Adrenal gland (tissue), 12 donors: Measurements from ENCODE around the gene RELA. TPM values are rescaled to one million over a fixed set of nuclear protein-coding genes. Genes with fewer than 3 reads are reported as not detected.

Experiments
- DNase-seq, 7 donors: peaks; one replicate each; pipeline ENCODE4 v3.0.0-alpha.2; 2019 to 2020
- H3K27ac ChIP-seq, 5 donors: fragments of 200-600 bp; sonication (generic) in 4 of 5; 1 replicate in 3 of 5; 2 replicates in 2 of 5; pipeline versions ENCODE4 v1.5.1 to v1.8.0; 2016 to 2020; ENCODE audit warnings: mild to moderate bottlenecking in 1 of 5
- H3K27me3 ChIP-seq: fragments of 200-600 bp; 2 replicates; pipeline ENCODE4 v1.8.0; 2021
- H3K36me3 ChIP-seq, 2 donors: fragments of 200-600 bp; replicated peaks in 1 of 2; 1 replicate in 1 of 2; 2 replicates in 1 of 2; pipeline versions ENCODE4 v1.5.1 to v1.8.0; 2018 to 2022
- H3K4me1 ChIP-seq, 2 donors: fragments of 200-600 bp; replicated peaks in 1 of 2; 1 replicate in 1 of 2; 2 replicates in 1 of 2; pipeline versions ENCODE4 v1.5.1 to v1.8.0; 2018 to 2021
- H3K4me3 ChIP-seq, 4 donors: fragments of 200-600 bp; sonication (generic) in 3 of 4; one replicate each; pipeline ENCODE4 v1.5.1; 2016 to 2018
- H3K9me3 ChIP-seq, 3 donors: fragments of 200-600 bp; sonication (generic) in 1 of 3; replicated peaks in 1 of 3; 1 replicate in 2 of 3; 2 replicates in 1 of 3; pipeline versions ENCODE4 v1.5.1 to v1.8.0; 2016 to 2021
- CTCF ChIP-seq, 6 experiments: fragments of 450-650 bp in 4 of 6; fragments of 200-600 bp in 2 of 6; sonication (generic) in 1 of 6; IDR thresholded peaks; 1 replicate in 5 of 6; 2 replicates in 1 of 6; pipeline versions ENCODE4 v1.5.1 to v1.8.0; 2016 to 2021; ENCODE audit warnings: antibody characterized with exemption in 6 of 6, mild to moderate bottlenecking in 2 of 6, moderate library complexity in 1 of 6
- POLR2A ChIP-seq, 2 donors: fragments of 450-650 bp; IDR thresholded peaks; one replicate each; pipeline ENCODE4 v1.6.1; 2017; ENCODE audit warnings: antibody characterized with exemption in 2 of 2, mild to moderate bottlenecking in 2 of 2, moderate library complexity in 1 of 2
- WGBS, 4 donors: extraction: QIAGEN DNeasy Blood & Tissue Kit in 2 of 4; methylation state at CpG; one replicate each; pipeline versions ENCODE4 v1.1.5 to v1.1.7; 2013 to 2017; 5-methylcytosine and 5-hydroxymethylcytosine counted together
- intact Hi-C, 2 donors: fragments of 100-400 bp; cut with DNase I; formaldehyde crosslinking; loops; one replicate each; pipeline versions ENCODE4 v1.14.1 to v1.15.0; 2022 to 2023
- polyA plus RNA-seq, 3 donors: library from polyadenylated mRNA; stranded (reverse); fragments of 200-250 nt in 2 of 3; fragments of 350-450 nt in 1 of 3; fragmentation: Illumina TruSeq in 1 of 3; extraction: RNeasy Lipid Tissue Mini Kit (QIAGEN cat#74804) in 1 of 3; gene quantifications; one replicate each; pipeline ENCODE4 v1.2.3, GENCODE V29; 2013 to 2014
- total RNA-seq, 9 donors: library from RNA; depleted of rRNA in 4 of 9; stranded (reverse); fragments of >200 nt in 4 of 9; fragments of 120-200 nt in 1 of 9; fragmentation: NEBNext Ultra II Directional in 1 of 9; extraction: Animal tissue kit (Norgen Biotek cat#: 25700) in 1 of 9; gene quantifications; one replicate each; pipeline versions ENCODE4 v1.1.0 to v1.2.4, GENCODE V29; 2013 to 2023
- donor health status: healthy with polysubstance abuse.
- donor health status: Bipolar disorder and iron deficiency.
- donor health status: DM: yes; HTN: yes; CAD: no.
- donor health status: DM: no; HTN: no; CAD: no.
- donor health status: DM: no; HTN: no; CAD: no.
- donor health status: DM: yes; HTN: yes; CAD: no.

Gene RELA
- total and polyA plus RNA-seq, 12 donors: 19.3 to 76.2 (median 64.1) TPM

- intact Hi-C loops: no loop called here
- Histone ChIP-seq H3K4me1 (peaks cover 13 to 30% of the 10 kb centered on the region in 2 donors), H3K27me3 (no peaks in the 10 kb centered on the region), H3K4me3 (no peak overlapping the region), H3K36me3 (peaks cover 0 to 69% of the 10 kb centered on the region in 2 donors), H3K27ac (peak overlapping the region in 2 of 5 donors; percentile 1 to 95), H3K9me3 (no peaks in the 10 kb centered on the region)
- peak in 5 of 7 donors; percentile 10 to 34 (median 22) for DNase-seq
- WGBS, 4 donors: 85 to 92% (median 88%) methylated on average over 6 to 14 of the region's 14 CpGs
- TF ChIP-seq POLR2A (IDR thresholded peaks at IDR 0.05) (no peak), CTCF (IDR thresholded peaks at IDR 0.05) (no peak)
Measured at GRCh38 chr11:65654375-65655349, 8.1 kb downstream of the RELA start.

- Histone ChIP-seq H3K27ac (peak overlapping the region; percentile 79 to 97 (median 96)), H3K4me3 (peak overlapping the region in 1 of 4 donors; percentile 50), H3K36me3 (peaks cover 0 to 69% of the 10 kb centered on the region in 2 donors), H3K9me3 (no peaks in the 10 kb centered on the region), H3K4me1 (peaks cover 13 to 30% of the 10 kb centered on the region in 2 donors), H3K27me3 (no peaks in the 10 kb centered on the region)
- 38 to 48% (median 44%) methylated on average over 11 to 12 of the region's 12 CpGs for WGBS, 4 donors
- intact Hi-C loops: no loop called here
- DNase-seq: peak in 5 of 7 donors; percentile 16 to 49 (median 39)
- TF ChIP-seq CTCF (IDR thresholded peaks at IDR 0.05) (no peak), POLR2A (IDR thresholded peaks at IDR 0.05) (no peak)
Measured at GRCh38 chr11:65653229-65654225, 9.2 kb downstream of the RELA start.

- Histone ChIP-seq H3K4me3 (peak overlapping the region in 3 of 4 donors; percentile 24 to 51 (median 50)), H3K27ac (peak overlapping the region; percentile 79 to 97 (median 96)), H3K9me3 (no peaks in the 10 kb centered on the region), H3K4me1 (peaks cover 13 to 37% of the 10 kb centered on the region in 2 donors), H3K27me3 (no peaks in the 10 kb centered on the region), H3K36me3 (peaks cover 0 to 63% of the 10 kb centered on the region in 2 donors)
- DNase-seq: peak; percentile 93 to 95 (median 94)
- intact Hi-C loops: no loop called here
- TF ChIP-seq POLR2A (IDR thresholded peaks at IDR 0.05) (peak; percentile 65 to 73), CTCF (IDR thresholded peaks at IDR 0.05) (no peak)
- WGBS, 4 donors: 0 to 1% (median 0%) methylated on average over 4 to 68 of the region's 68 CpGs
Measured at GRCh38 chr11:65652511-65653228, 10.0 kb downstream of the RELA start.
